Measurements from ENCODE around the gene SLC24A3. TPM values are rescaled to one million over a fixed set of nuclear protein-coding genes. Genes with fewer than 3 reads are reported as not detected.

Gene SLC24A3
- total RNA-seq, 6 experiments from 2014 or later, result not detected

- H3K27me3 Mint-ChIP-seq (ENCODE audit: insufficient read depth), result no peaks in the 10 kb centered on the region; the same call in 1 of the 2 replicates
- no peak overlapping the region for H3K4me3 Mint-ChIP-seq
- H3K4me1 Mint-ChIP-seq (ENCODE audit: low read depth), result no peaks in the 10 kb centered on the region; the same call in 1 of the 2 replicates
- no peaks in the 10 kb centered on the region for H3K36me3 Mint-ChIP-seq (ENCODE audit: low read depth)
- TF ChIP-seq CTCF (IDR thresholded peaks at IDR 0.05), result no peak
- peak; percentile 4 for DNase-seq
- peaks cover 36% of the 10 kb centered on the region for H3K9me3 Mint-ChIP-seq
- no peak overlapping the region for H3K27ac Mint-ChIP-seq
Measured at GRCh38 chr20:19256085-19256484, 43.6 kb downstream of the SLC24A3 start.

- H3K27me3 Mint-ChIP-seq (ENCODE audit: insufficient read depth), result no peaks in the 10 kb centered on the region; the same call in 1 of the 2 replicates
- H3K4me3 Mint-ChIP-seq, result no peak overlapping the region
- no peak overlapping the region for H3K27ac Mint-ChIP-seq
- H3K4me1 Mint-ChIP-seq (ENCODE audit: low read depth), result no peaks in the 10 kb centered on the region; the same call in 1 of the 2 replicates
- peaks cover 40% of the 10 kb centered on the region for H3K9me3 Mint-ChIP-seq
- TF ChIP-seq CTCF (IDR thresholded peaks at IDR 0.05), result no peak
- no peak for DNase-seq
- no peaks in the 10 kb centered on the region for H3K36me3 Mint-ChIP-seq (ENCODE audit: low read depth)
Measured at GRCh38 chr20:19256906-19257595, 44.6 kb downstream of the SLC24A3 start.

- Mint-ChIP-seq H3K27ac (no peak overlapping the region), H3K4me3 (no peak overlapping the region)
- TF ChIP-seq CTCF (IDR thresholded peaks at IDR 0.05), result no peak
Measured at GRCh38 chr20:19257865-19258264, 45.4 kb downstream of the SLC24A3 start.

GRCh38 chr20:19259141-19259591 is 46.7 kb downstream of the SLC24A3 start:
- Mint-ChIP-seq H3K27ac (no peak overlapping the region), H3K9me3 (peaks cover 45% of the 10 kb centered on the region), H3K4me3 (no peak overlapping the region), H3K4me1 (ENCODE audit: low read depth) (no peaks in the 10 kb centered on the region; the same call in 1 of the 2 replicates), H3K36me3 (ENCODE audit: low read depth) (no peaks in the 10 kb centered on the region), H3K27me3 (ENCODE audit: insufficient read depth) (no peaks in the 10 kb centered on the region; the same call in 1 of the 2 replicates)
- no peak for DNase-seq
- no peak for TF ChIP-seq CTCF (IDR thresholded peaks at IDR 0.05)

More at GRCh38 chr20:19257865-19258264, 45.4 kb downstream of the SLC24A3 start:
- Mint-ChIP-seq H3K27me3 (ENCODE audit: insufficient read depth) (no peaks in the 10 kb centered on the region; the same call in 1 of the 2 replicates), H3K4me1 (ENCODE audit: low read depth) (no peaks in the 10 kb centered on the region; the same call in 1 of the 2 replicates), H3K36me3 (ENCODE audit: low read depth) (no peaks in the 10 kb centered on the region), H3K9me3 (peaks cover 46% of the 10 kb centered on the region)
- DNase-seq, result no peak

GRCh38 chr20:19260412-19261090 is 48.1 kb downstream of the SLC24A3 start:
- no peak for TF ChIP-seq CTCF (IDR thresholded peaks at IDR 0.05)
- no peaks in the 10 kb centered on the region; the same call in 1 of the 2 replicates for H3K27me3 Mint-ChIP-seq (ENCODE audit: insufficient read depth)
- DNase-seq, result peak; percentile 32
- no peak overlapping the region for H3K4me3 Mint-ChIP-seq
- H3K27ac Mint-ChIP-seq, result no peak overlapping the region; the same call in 1 of the 2 replicates
- no peaks in the 10 kb centered on the region for H3K36me3 Mint-ChIP-seq (ENCODE audit: low read depth)
- H3K4me1 Mint-ChIP-seq (ENCODE audit: low read depth), result no peaks in the 10 kb centered on the region; the same call in 1 of the 2 replicates
- peaks cover 41% of the 10 kb centered on the region for H3K9me3 Mint-ChIP-seq
